Neural crest cell (in vitro differentiated cells): ENCODE measurements around the gene CCDC39. TPM values are rescaled to one million over a fixed set of nuclear protein-coding genes. Genes with fewer than 3 reads are reported as not detected.

Experiments
- DNase-seq: peaks from one replicate; pipeline ENCODE4 v3.0.0; 2021; ENCODE audit warnings: low read depth, mixed read lengths, low spot score
- H3K27ac Mint-ChIP-seq: one replicate; pipeline ENCODE4 v1.8.0; 2021; ENCODE audit warnings: mild to moderate bottlenecking, mixed read lengths; ENCODE audit not compliant: unreplicated experiment
- H3K27me3 Mint-ChIP-seq: 2 replicates; pipeline ENCODE4 v1.8.0; 2021; ENCODE audit warnings: low read depth, mild to moderate bottlenecking, mixed read lengths
- H3K36me3 Mint-ChIP-seq: 2 replicates; pipeline ENCODE4 v1.8.0; 2021; ENCODE audit warnings: low read depth, mild to moderate bottlenecking, mixed read lengths
- H3K4me1 Mint-ChIP-seq: 2 replicates; pipeline ENCODE4 v1.8.0; 2021; ENCODE audit warnings: mixed read lengths
- H3K4me3 Mint-ChIP-seq: one replicate; pipeline ENCODE4 v1.8.0; 2021; ENCODE audit warnings: mild to moderate bottlenecking, mixed read lengths
- H3K9me3 Mint-ChIP-seq: 2 replicates; pipeline ENCODE4 v1.8.0; 2021; ENCODE audit warnings: mixed read lengths
- total RNA-seq: library from RNA; stranded (reverse); gene quantifications from 2 replicates; pipeline ENCODE4 v1.2.1, GENCODE V29; 2021
- TF ChIP-seq, protein P1 (sequence below): fragments of 200-600 bp; sonication (generic); conservative IDR thresholded peaks from 2 replicates; pipeline ENCODE4 v1.5.0; 2021; ENCODE audit warnings: antibody characterized with exemption, mild to moderate bottlenecking

The CCDC39 gene
- total RNA-seq, 1 donor from 2014 or later: 0.07 TPM

DNA sequence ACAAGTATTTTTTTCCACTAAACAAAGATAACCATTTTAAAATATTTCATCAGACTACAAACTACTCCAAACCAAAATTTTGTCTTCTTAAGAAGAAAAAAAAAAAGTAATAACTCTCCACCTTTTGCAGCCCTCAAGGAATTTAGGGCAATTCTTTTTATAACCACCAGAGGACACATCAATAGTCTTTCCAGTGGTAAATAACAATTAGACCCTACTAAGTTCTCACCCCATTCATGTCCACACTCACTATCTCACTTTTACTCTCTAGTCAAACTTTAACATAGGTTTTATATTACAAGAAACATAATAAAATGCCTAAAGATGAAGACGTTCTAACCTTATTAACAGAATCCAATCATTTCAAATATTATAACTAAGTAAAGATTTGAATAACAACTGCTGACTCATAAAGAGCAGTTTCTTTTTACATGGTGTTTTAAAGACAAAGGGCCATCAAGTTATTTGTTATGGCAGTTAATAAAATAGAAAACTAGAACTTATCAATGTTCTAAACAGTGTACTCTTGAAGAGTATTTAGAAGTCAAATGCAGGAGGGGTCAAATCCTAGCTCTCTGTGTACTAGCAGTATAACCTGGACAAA is 33.0 kb downstream of the CCDC39 start:
- Mint-ChIP-seq H3K4me3 (no peak overlapping the region), H3K9me3 (no peaks in the 10 kb centered on the region), H3K36me3 (no peaks in the 10 kb centered on the region), H3K4me1 (no peaks in the 10 kb centered on the region), H3K27ac (no peak overlapping the region), H3K27me3 (peaks cover 28% of the 10 kb centered on the region)
- TF ChIP-seq, protein P1, sequence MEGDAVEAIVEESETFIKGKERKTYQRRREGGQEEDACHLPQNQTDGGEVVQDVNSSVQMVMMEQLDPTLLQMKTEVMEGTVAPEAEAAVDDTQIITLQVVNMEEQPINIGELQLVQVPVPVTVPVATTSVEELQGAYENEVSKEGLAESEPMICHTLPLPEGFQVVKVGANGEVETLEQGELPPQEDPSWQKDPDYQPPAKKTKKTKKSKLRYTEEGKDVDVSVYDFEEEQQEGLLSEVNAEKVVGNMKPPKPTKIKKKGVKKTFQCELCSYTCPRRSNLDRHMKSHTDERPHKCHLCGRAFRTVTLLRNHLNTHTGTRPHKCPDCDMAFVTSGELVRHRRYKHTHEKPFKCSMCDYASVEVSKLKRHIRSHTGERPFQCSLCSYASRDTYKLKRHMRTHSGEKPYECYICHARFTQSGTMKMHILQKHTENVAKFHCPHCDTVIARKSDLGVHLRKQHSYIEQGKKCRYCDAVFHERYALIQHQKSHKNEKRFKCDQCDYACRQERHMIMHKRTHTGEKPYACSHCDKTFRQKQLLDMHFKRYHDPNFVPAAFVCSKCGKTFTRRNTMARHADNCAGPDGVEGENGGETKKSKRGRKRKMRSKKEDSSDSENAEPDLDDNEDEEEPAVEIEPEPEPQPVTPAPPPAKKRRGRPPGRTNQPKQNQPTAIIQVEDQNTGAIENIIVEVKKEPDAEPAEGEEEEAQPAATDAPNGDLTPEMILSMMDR: peak; percentile 55
- DNase-seq: no peak

DNA sequence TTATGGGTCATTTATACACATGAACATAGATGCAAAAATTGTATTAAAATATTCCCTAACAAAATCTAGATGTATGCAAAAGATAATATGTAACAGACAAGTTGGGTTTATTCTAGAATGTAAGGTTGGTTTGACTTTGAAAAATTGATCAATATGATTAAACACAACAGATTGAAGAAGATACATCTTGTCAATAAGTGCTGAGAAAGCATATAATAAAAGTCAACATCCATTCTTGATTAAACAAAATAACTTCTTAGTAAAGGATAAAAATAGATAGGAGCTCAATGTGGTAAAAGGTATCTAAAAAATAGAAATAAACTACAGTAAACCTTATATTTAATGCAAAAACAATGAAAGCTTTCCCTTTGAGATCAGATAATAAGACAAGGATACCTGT is 38.3 kb downstream of the CCDC39 start:
- no peak for DNase-seq
- H3K27ac Mint-ChIP-seq: no peak overlapping the region
- H3K4me3 Mint-ChIP-seq: no peak overlapping the region
- TF ChIP-seq, protein P1: no peak
- no peaks in the 10 kb centered on the region for H3K36me3 Mint-ChIP-seq
- H3K27me3 Mint-ChIP-seq: peaks cover 40% of the 10 kb centered on the region
- H3K9me3 Mint-ChIP-seq: no peaks in the 10 kb centered on the region
- no peaks in the 10 kb centered on the region for H3K4me1 Mint-ChIP-seq

DNA sequence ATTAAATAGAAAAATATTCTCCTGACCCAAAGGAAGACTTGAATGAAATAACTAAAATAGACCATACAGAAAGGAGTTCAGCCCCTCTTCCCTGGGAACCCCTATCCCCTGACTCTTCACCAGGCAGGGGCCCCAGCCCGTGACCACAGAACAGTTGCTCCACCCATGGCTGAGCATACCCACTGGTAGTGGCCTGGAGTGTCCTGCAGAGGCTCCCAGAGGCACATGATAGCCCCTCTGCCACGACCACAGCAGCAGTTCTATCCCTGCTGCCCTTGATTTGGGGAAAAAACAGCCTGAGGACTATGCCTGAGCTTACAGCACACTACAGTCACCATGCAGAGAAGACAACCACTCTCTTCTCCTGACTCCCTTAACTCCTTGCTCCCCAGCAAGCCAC is 45.6 kb downstream of the CCDC39 start:
- H3K9me3 Mint-ChIP-seq: peaks cover 3% of the 10 kb centered on the region
- H3K36me3 Mint-ChIP-seq: no peaks in the 10 kb centered on the region
- DNase-seq: no peak
- H3K4me3 Mint-ChIP-seq: no peak overlapping the region
- H3K27ac Mint-ChIP-seq: no peak overlapping the region
- H3K27me3 Mint-ChIP-seq: peaks cover 45% of the 10 kb centered on the region
- H3K4me1 Mint-ChIP-seq: no peaks in the 10 kb centered on the region
- TF ChIP-seq, protein P1: no peak

DNA sequence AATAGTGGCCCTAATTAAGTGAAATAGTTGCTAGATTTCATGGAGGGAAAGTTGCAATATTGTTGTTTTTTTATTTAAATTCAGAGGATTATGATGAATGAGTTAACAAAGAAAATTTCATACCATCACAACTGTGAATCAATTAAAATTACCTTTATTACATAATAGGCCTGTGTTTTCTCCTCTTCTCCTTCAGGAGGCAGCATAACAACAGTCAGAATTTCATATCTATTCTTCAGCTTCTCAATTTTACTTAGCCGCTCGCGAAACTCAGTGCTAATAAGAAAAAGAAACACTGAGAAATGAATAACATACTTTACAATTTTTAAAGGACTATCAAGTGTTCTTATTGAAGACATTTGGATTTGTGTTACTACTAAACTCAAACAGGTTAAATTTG is 48.0 kb downstream of the CCDC39 start:
- H3K27me3 Mint-ChIP-seq: peaks cover 30% of the 10 kb centered on the region
- H3K4me3 Mint-ChIP-seq: no peak overlapping the region
- peaks cover 3% of the 10 kb centered on the region for H3K9me3 Mint-ChIP-seq
- no peak for DNase-seq
- H3K36me3 Mint-ChIP-seq: no peaks in the 10 kb centered on the region
- H3K4me1 Mint-ChIP-seq: no peaks in the 10 kb centered on the region
- H3K27ac Mint-ChIP-seq: no peak overlapping the region
- TF ChIP-seq, protein P1: no peak

DNA sequence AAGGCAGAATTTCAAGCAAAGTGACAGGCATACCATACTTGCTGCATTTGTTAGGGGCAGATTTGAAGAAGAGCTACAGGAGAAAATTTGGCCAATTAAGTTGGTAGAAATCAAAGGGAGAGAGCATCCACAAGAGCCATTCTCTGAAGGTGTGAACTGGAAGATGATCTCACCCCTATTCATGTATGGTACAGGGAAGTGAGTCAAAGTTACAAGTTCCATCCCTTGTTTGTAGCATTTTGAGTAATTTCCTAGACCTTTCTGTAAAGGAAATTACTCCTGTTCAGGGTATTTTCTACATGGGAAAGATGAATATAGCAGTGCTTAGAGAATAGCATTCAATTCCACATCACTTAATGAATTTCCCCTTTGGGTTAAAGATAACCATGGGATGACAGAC is 48.9 kb downstream of the CCDC39 start:
- Mint-ChIP-seq H3K4me3 (no peak overlapping the region), H3K27ac (no peak overlapping the region), H3K9me3 (peaks cover 3% of the 10 kb centered on the region), H3K36me3 (peaks cover 3% of the 10 kb centered on the region), H3K4me1 (no peaks in the 10 kb centered on the region), H3K27me3 (peaks cover 22% of the 10 kb centered on the region)
- no peak for DNase-seq
- TF ChIP-seq, protein P1: no peak
